ENCODE measurements around the gene OVCA2. TPM values are rescaled to one million over a fixed set of nuclear protein-coding genes. Genes with fewer than 3 reads are reported as not detected.

Gene OVCA2
- total RNA-seq, 4 donors from 2014 or later = 18.6 to 37.3 (median 35.0) TPM

- 38 to 59% methylated on average over 7 of the region's 7 CpGs for WGBS, 2 donors
- TF ChIP-seq EP300 (IDR thresholded peaks at IDR 0.05) = peak in 1 of 2 donors; percentile 56
- no peak for TF ChIP-seq CTCF (IDR thresholded peaks at IDR 0.05)
- Histone ChIP-seq H3K4me3 (no peak overlapping the region), H3K27me3 (no peaks in the 10 kb centered on the region), H3K9me3 (no peaks in the 10 kb centered on the region), H3K36me3 (peaks cover 0 to 47% (median 0%) of the 10 kb centered on the region in 3 donors), H3K4me1 (peaks cover 0 to 71% (median 51%) of the 10 kb centered on the region in 4 donors), H3K27ac (peak overlapping the region; percentile 19 to 91 (median 83))
- no peak for DNase-seq (ENCODE audit: low spot score in 2 of 2)
These were observed 41.8 kb downstream of the OVCA2 start for GRCh38 chr17:2083613-2084035.

GRCh38 chr17:2084036-2084765 lies 42.4 kb downstream of the OVCA2 start:
- Histone ChIP-seq H3K27me3 (no peaks in the 10 kb centered on the region), H3K36me3 (peaks cover 0 to 42% (median 0%) of the 10 kb centered on the region in 3 donors), H3K4me3 (no peak overlapping the region), H3K9me3 (no peaks in the 10 kb centered on the region), H3K27ac (peak overlapping the region; percentile 19 to 91 (median 83)), H3K4me1 (peaks cover 0 to 76% (median 57%) of the 10 kb centered on the region in 4 donors)
- TF ChIP-seq CTCF (IDR thresholded peaks at IDR 0.05) (no peak), EP300 (IDR thresholded peaks at IDR 0.05) (no peak), POLR2A (IDR thresholded peaks at IDR 0.05) (no peak)
- DNase-seq (ENCODE audit: low spot score in 2 of 2) = peak; percentile 65 to 72
- WGBS, 2 donors = 53 to 65% methylated on average over 8 of the region's 8 CpGs

- H3K27ac ChIP-seq = peak overlapping the region; percentile 19 to 91 (median 83)
- peak; percentile 74 to 86 for DNase-seq (ENCODE audit: low spot score in 2 of 2)
These were observed 43.2 kb downstream of the OVCA2 start for GRCh38 chr17:2084766-2085647.

DNA sequence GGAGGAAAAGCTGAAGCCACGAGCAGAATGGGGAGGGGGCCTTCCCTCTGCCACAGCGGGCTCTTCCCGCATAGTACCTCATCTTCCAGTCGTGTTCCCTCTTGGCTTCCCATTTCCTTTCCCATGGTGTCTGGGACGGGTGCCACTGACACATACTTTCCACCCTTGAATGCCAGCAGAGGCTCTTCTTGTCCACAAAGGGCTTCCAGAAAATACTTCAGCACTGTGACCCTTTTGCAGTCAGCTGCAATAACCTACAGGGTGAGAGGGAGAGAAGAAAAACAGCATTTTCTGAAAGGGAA lies 43.8 kb downstream of the OVCA2 start:
- DNase-seq (ENCODE audit: low spot score in 2 of 2) = peak in 1 of 2 donors; percentile 73
- peaks cover 0 to 89% (median 68%) of the 10 kb centered on the region in 4 donors for H3K4me1 ChIP-seq
- no peak overlapping the region for H3K4me3 ChIP-seq
- no peaks in the 10 kb centered on the region for H3K9me3 ChIP-seq
- peak overlapping the region; percentile 12 to 88 (median 83) for H3K27ac ChIP-seq
- no peak for TF ChIP-seq POLR2A (IDR thresholded peaks at IDR 0.05)
- peak in 1 of 2 donors; percentile 82 for TF ChIP-seq EP300 (IDR thresholded peaks at IDR 0.05)
- no peak for TF ChIP-seq CTCF (IDR thresholded peaks at IDR 0.05)
- H3K36me3 ChIP-seq = peaks cover 0 to 28% (median 0%) of the 10 kb centered on the region in 3 donors
- H3K27me3 ChIP-seq = no peaks in the 10 kb centered on the region
- WGBS, 2 donors = 37 to 44% methylated on average over 5 of the region's 5 CpGs

More at GRCh38 chr17:2084766-2085647, 43.2 kb downstream of the OVCA2 start:
- Histone ChIP-seq H3K27me3 (no peaks in the 10 kb centered on the region), H3K4me1 (peaks cover 0 to 83% (median 62%) of the 10 kb centered on the region in 4 donors), H3K4me3 (no peak overlapping the region), H3K9me3 (no peaks in the 10 kb centered on the region), H3K36me3 (peaks cover 0 to 33% (median 0%) of the 10 kb centered on the region in 3 donors)
- 33 to 41% methylated on average over 13 of the region's 13 CpGs for WGBS, 2 donors
- TF ChIP-seq EP300 (IDR thresholded peaks at IDR 0.05) (peak in 1 of 2 donors; percentile 80), CTCF (IDR thresholded peaks at IDR 0.05) (no peak)
